GM23338 (cell line): ENCODE data around the gene CCDC39. TPM values are rescaled to one million over a fixed set of nuclear protein-coding genes. Genes with fewer than 3 reads are reported as not detected.

ENCODE experiments used
- ATAC-seq: fragments of 200-7000 bp; cut with Tn5 transposase; 3 replicates; pipeline ENCODE4 v1.9.1; 2020
- DNase-seq: peaks from one replicate; pipeline ENCODE4 v3.0.0-alpha.2; 2015; ENCODE audit warnings: low spot score
- H2AFZ ChIP-seq: fragments of 200-600 bp; sonication (generic); 2 replicates; pipeline ENCODE4 v1.8.0; 2016; ENCODE audit warnings: antibody characterized with exemption, mild to moderate bottlenecking, moderate library complexity
- H3F3A ChIP-seq: fragments of 200-600 bp; sonication (generic); replicated peaks from 2 replicates; pipeline ENCODE4 v1.8.0; 2017; ENCODE audit warnings: antibody characterized with exemption, mixed run types, low read depth
- H3K27ac ChIP-seq: fragments of 200-600 bp; sonication (generic); 2 replicates; pipeline ENCODE4 v1.6.1; 2016; ENCODE audit warnings: low read depth
- H3K27me3 ChIP-seq: fragments of 200-600 bp; sonication (generic); 2 replicates; pipeline ENCODE4 v1.8.0; 2016; ENCODE audit warnings: mild to moderate bottlenecking, mixed run types, moderate library complexity; ENCODE audit not compliant: insufficient read depth
- H3K36me3 ChIP-seq: fragments of 200-600 bp; sonication (generic); 2 replicates; pipeline ENCODE4 v1.8.0; 2016; ENCODE audit warnings: mild to moderate bottlenecking; ENCODE audit not compliant: insufficient read depth
- H3K4me1 ChIP-seq: fragments of 200-600 bp; sonication (generic); 2 replicates; pipeline ENCODE4 v1.8.0; 2016; ENCODE audit warnings: mild to moderate bottlenecking, moderate library complexity; ENCODE audit not compliant: insufficient read depth
- H3K4me2 ChIP-seq: fragments of 200-600 bp; sonication (generic); 2 replicates; pipeline ENCODE4 v1.7.1; 2017; ENCODE audit warnings: mixed run types
- H3K4me3 ChIP-seq: fragments of 200-600 bp; sonication (generic); 2 replicates; pipeline ENCODE4 v1.6.1; 2016; ENCODE audit warnings: mixed run types
- H3K79me2 ChIP-seq: fragments of 200-600 bp; sonication (generic); replicated peaks from 2 replicates; pipeline ENCODE4 v1.8.0; 2017; ENCODE audit warnings: mild to moderate bottlenecking; ENCODE audit not compliant: insufficient read depth
- H3K9me2 ChIP-seq: fragments of 200-600 bp; sonication (generic); 2 replicates; pipeline ENCODE4 v1.8.0; 2017; ENCODE audit not compliant: insufficient read depth
- H4K20me1 ChIP-seq: fragments of 200-600 bp; sonication (generic); replicated peaks from 2 replicates; pipeline ENCODE4 v1.8.0; 2017; ENCODE audit warnings: mild to moderate bottlenecking; ENCODE audit not compliant: insufficient read depth
- H3K27ac Mint-ChIP-seq: 2 replicates; pipeline ENCODE4 v1.8.0; 2020; ENCODE audit warnings: inconsistent platforms, mild to moderate bottlenecking, moderate library complexity, mixed read lengths
- H3K27me3 Mint-ChIP-seq: 3 replicates; pipeline ENCODE4 v1.8.0; 2022; ENCODE audit warnings: low read depth, mild to moderate bottlenecking, moderate library complexity, mixed read lengths, inconsistent platforms; ENCODE audit not compliant: insufficient read depth, poor library complexity
- H3K36me3 Mint-ChIP-seq: 3 replicates; pipeline ENCODE4 v1.8.0; 2021; ENCODE audit warnings: low read depth, mild to moderate bottlenecking, inconsistent platforms, moderate library complexity, mixed read lengths
- H3K4me1 Mint-ChIP-seq: 3 replicates; pipeline ENCODE4 v1.8.0; 2020; ENCODE audit warnings: mild to moderate bottlenecking, inconsistent platforms, mixed read lengths
- H3K4me3 Mint-ChIP-seq: 3 replicates; pipeline ENCODE4 v1.8.0; 2021; ENCODE audit warnings: moderate library complexity, mild to moderate bottlenecking, inconsistent platforms, mixed read lengths
- H3K9me3 Mint-ChIP-seq: 3 replicates; pipeline ENCODE4 v1.8.0; 2020; ENCODE audit warnings: moderate library complexity, mild to moderate bottlenecking, inconsistent platforms, mixed read lengths
- CREB1 ChIP-seq: fragments of 250-450 bp; sonication (Bioruptor Pico); IDR thresholded peaks from 2 replicates; pipeline ENCODE4 v1.5.0; 2020; ENCODE audit warnings: low read depth, mild to moderate bottlenecking, moderate library complexity
- EZH2 ChIP-seq: fragments of 200-600 bp; sonication (generic); IDR thresholded peaks from one replicate; pipeline ENCODE4 v1.8.0; 2017; ENCODE audit warnings: antibody characterized with exemption, mild to moderate bottlenecking, low read depth; ENCODE audit not compliant: unreplicated experiment
- EZH2phosphoT487 ChIP-seq: fragments of 200-600 bp; sonication (generic); IDR thresholded peaks from one replicate; pipeline ENCODE4 v1.8.1; 2018; ENCODE audit warnings: antibody characterized with exemption; ENCODE audit not compliant: unreplicated experiment
- JUNB ChIP-seq: IDR thresholded peaks from one replicate; pipeline ENCODE4 v1.6.1; 2016; ENCODE audit warnings: antibody characterized with exemption; ENCODE audit not compliant: unreplicated experiment
- NANOG ChIP-seq: IDR thresholded peaks from 2 replicates; pipeline ENCODE4 v1.6.1; 2016; ENCODE audit warnings: antibody characterized with exemption, borderline replicate concordance
- POLR2AphosphoS5 ChIP-seq: IDR thresholded peaks from 2 replicates; pipeline ENCODE4 v1.6.1; 2016; ENCODE audit warnings: antibody characterized with exemption, low read depth
- STAT1 ChIP-seq: IDR thresholded peaks from one replicate; pipeline ENCODE4 v1.6.1; 2016; ENCODE audit warnings: antibody characterized with exemption; ENCODE audit not compliant: unreplicated experiment
- ZNF114 ChIP-seq: fragments of 250-450 bp; sonication (Bioruptor Pico); IDR thresholded peaks from 2 replicates; pipeline ENCODE4 v1.5.0; 2020; ENCODE audit warnings: mild to moderate bottlenecking, moderate library complexity
- ZNF331 ChIP-seq: fragments of 250-450 bp; sonication (Bioruptor Pico); IDR thresholded peaks from 2 replicates; pipeline ENCODE4 v1.5.0; 2020; ENCODE audit warnings: low read depth, mild to moderate bottlenecking, moderate library complexity
- polyA plus RNA-seq: library from polyadenylated mRNA; unstranded; fragments of >200 nt; fragmentation: Nextera tagmentation; extraction: Ambion mirVana; gene quantifications from 2 replicates; pipeline ENCODE4 v1.2.1, GENCODE V29; 2016
- total RNA-seq: library from RNA; depleted of rRNA; stranded (reverse); fragments of >200 nt; shearing (Covaris generic); gene quantifications from 2 replicates; pipeline ENCODE4 v1.2.3, GENCODE V29; 2014
- TF ChIP-seq, protein P1 (sequence below): fragments of 250-450 bp; sonication (Bioruptor Pico); IDR thresholded peaks from 2 replicates; pipeline ENCODE4 v1.5.0; 2020; ENCODE audit warnings: mild to moderate bottlenecking, moderate library complexity
- TF ChIP-seq, protein P2 (sequence below): IDR thresholded peaks from 2 replicates; pipeline ENCODE4 v1.6.1; 2016; ENCODE audit warnings: antibody characterized with exemption
- TF ChIP-seq, protein P3 (sequence below), 2 experiments: fragments of 200-600 bp in 1 of 2; sonication (generic) in 1 of 2; conservative IDR thresholded peaks; 2 replicates each; pipeline versions ENCODE4 v1.5.1 to v1.6.1; 2016 to 2017; ENCODE audit warnings: antibody characterized with exemption in 2 of 2, low read depth in 2 of 2, mild to moderate bottlenecking in 2 of 2, moderate library complexity in 1 of 2
- TF ChIP-seq, protein P4 (sequence below): IDR thresholded peaks from one replicate; pipeline ENCODE4 v1.6.1; 2018; ENCODE audit warnings: antibody characterized with exemption; ENCODE audit not compliant: unreplicated experiment

Gene CCDC39
- total and polyA plus RNA-seq, 2 experiments from 2014 or later, result 0.52 to 2.6 TPM

DNA sequence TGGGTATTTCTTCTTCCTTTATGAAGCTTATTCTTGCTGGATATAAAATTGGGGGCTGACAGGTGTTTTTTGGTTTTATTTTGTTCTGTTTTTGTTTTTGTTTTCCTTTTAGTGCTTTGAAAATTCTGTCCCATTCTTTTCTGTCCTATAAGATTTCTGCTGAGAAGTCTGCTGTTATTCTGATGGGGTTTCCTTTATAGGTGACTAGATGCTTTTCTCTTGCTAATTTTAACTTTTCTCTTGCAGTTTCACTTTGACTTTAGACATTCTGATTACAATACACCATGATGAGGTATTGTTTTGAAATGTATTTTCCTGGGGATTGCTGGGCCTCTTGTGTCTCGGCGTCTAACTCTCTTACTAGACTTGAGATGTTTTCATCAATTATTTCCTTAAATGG, 54.6 kb downstream of the CCDC39 start:
- peak overlapping the region; percentile 48; the same call in 1 of the 2 replicates for H3K27ac Mint-ChIP-seq
- H3K9me3 Mint-ChIP-seq, result peaks cover 9% of the 10 kb centered on the region; the same call in 2 of the 3 replicates
- peaks cover 8% of the 10 kb centered on the region; the same call in 2 of the 3 replicates for H3K4me1 Mint-ChIP-seq
- no peaks in the 10 kb centered on the region for H3K27me3 Mint-ChIP-seq
- Histone ChIP-seq H3K4me1 (no peaks in the 10 kb centered on the region), H3K27me3 (no peaks in the 10 kb centered on the region), H3K27ac (no peak overlapping the region), H3K79me2 (no peaks in the 10 kb centered on the region), H3K4me2 (no peak overlapping the region), H3K36me3 (no peaks in the 10 kb centered on the region), H4K20me1 (no peaks in the 10 kb centered on the region), H3F3A (no peaks in the 10 kb centered on the region), H3K9me2 (no peaks in the 10 kb centered on the region), H3K4me3 (no peak overlapping the region), H2AFZ (no peak overlapping the region)
- TF ChIP-seq CREB1 (CRISPR knock-in tag) (no peak), ZNF114 (CRISPR knock-in tag) (no peak), EZH2phosphoT487 (no peak), ZNF331 (CRISPR knock-in tag) (no peak), JUNB (no peak), NANOG (no peak), STAT1 (no peak), POLR2AphosphoS5 (no peak), EZH2 (no peak)
- TF ChIP-seq, protein P1, sequence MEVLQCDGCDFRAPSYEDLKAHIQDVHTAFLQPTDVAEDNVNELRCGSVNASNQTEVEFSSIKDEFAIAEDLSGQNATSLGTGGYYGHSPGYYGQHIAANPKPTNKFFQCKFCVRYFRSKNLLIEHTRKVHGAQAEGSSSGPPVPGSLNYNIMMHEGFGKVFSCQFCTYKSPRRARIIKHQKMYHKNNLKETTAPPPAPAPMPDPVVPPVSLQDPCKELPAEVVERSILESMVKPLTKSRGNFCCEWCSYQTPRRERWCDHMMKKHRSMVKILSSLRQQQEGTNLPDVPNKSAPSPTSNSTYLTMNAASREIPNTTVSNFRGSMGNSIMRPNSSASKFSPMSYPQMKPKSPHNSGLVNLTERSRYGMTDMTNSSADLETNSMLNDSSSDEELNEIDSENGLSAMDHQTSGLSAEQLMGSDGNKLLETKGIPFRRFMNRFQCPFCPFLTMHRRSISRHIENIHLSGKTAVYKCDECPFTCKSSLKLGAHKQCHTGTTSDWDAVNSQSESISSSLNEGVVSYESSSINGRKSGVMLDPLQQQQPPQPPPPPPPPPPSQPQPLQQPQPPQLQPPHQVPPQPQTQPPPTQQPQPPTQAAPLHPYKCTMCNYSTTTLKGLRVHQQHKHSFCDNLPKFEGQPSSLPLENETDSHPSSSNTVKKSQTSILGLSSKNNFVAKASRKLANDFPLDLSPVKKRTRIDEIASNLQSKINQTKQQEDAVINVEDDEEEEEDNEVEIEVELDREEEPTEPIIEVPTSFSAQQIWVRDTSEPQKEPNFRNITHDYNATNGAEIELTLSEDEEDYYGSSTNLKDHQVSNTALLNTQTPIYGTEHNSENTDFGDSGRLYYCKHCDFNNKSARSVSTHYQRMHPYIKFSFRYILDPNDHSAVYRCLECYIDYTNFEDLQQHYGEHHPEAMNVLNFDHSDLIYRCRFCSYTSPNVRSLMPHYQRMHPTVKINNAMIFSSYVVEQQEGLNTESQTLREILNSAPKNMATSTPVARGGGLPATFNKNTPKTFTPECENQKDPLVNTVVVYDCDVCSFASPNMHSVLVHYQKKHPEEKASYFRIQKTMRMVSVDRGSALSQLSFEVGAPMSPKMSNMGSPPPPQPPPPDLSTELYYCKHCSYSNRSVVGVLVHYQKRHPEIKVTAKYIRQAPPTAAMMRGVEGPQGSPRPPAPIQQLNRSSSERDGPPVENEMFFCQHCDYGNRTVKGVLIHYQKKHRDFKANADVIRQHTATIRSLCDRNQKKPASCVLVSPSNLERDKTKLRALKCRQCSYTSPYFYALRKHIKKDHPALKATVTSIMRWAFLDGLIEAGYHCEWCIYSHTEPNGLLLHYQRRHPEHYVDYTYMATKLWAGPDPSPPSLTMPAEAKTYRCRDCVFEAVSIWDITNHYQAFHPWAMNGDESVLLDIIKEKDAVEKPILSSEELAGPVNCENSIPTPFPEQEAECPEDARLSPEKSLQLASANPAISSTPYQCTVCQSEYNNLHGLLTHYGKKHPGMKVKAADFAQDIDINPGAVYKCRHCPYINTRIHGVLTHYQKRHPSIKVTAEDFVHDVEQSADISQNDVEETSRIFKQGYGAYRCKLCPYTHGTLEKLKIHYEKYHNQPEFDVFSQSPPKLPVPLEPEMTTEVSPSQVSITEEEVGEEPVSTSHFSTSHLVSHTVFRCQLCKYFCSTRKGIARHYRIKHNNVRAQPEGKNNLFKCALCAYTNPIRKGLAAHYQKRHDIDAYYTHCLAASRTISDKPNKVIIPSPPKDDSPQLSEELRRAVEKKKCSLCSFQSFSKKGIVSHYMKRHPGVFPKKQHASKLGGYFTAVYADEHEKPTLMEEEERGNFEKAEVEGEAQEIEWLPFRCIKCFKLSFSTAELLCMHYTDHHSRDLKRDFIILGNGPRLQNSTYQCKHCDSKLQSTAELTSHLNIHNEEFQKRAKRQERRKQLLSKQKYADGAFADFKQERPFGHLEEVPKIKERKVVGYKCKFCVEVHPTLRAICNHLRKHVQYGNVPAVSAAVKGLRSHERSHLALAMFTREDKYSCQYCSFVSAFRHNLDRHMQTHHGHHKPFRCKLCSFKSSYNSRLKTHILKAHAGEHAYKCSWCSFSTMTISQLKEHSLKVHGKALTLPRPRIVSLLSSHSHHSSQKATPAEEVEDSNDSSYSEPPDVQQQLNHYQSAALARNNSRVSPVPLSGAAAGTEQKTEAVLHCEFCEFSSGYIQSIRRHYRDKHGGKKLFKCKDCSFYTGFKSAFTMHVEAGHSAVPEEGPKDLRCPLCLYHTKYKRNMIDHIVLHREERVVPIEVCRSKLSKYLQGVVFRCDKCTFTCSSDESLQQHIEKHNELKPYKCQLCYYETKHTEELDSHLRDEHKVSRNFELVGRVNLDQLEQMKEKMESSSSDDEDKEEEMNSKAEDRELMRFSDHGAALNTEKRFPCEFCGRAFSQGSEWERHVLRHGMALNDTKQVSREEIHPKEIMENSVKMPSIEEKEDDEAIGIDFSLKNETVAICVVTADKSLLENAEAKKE, result no peak
- TF ChIP-seq, protein P2, sequence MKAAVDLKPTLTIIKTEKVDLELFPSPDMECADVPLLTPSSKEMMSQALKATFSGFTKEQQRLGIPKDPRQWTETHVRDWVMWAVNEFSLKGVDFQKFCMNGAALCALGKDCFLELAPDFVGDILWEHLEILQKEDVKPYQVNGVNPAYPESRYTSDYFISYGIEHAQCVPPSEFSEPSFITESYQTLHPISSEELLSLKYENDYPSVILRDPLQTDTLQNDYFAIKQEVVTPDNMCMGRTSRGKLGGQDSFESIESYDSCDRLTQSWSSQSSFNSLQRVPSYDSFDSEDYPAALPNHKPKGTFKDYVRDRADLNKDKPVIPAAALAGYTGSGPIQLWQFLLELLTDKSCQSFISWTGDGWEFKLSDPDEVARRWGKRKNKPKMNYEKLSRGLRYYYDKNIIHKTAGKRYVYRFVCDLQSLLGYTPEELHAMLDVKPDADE, result no peak
- TF ChIP-seq, protein P3, sequence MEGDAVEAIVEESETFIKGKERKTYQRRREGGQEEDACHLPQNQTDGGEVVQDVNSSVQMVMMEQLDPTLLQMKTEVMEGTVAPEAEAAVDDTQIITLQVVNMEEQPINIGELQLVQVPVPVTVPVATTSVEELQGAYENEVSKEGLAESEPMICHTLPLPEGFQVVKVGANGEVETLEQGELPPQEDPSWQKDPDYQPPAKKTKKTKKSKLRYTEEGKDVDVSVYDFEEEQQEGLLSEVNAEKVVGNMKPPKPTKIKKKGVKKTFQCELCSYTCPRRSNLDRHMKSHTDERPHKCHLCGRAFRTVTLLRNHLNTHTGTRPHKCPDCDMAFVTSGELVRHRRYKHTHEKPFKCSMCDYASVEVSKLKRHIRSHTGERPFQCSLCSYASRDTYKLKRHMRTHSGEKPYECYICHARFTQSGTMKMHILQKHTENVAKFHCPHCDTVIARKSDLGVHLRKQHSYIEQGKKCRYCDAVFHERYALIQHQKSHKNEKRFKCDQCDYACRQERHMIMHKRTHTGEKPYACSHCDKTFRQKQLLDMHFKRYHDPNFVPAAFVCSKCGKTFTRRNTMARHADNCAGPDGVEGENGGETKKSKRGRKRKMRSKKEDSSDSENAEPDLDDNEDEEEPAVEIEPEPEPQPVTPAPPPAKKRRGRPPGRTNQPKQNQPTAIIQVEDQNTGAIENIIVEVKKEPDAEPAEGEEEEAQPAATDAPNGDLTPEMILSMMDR (conservative IDR thresholded peaks at IDR 0.05; ENCODE audit: low read depth in 2 of 2), result no peak
- TF ChIP-seq, protein P4, sequence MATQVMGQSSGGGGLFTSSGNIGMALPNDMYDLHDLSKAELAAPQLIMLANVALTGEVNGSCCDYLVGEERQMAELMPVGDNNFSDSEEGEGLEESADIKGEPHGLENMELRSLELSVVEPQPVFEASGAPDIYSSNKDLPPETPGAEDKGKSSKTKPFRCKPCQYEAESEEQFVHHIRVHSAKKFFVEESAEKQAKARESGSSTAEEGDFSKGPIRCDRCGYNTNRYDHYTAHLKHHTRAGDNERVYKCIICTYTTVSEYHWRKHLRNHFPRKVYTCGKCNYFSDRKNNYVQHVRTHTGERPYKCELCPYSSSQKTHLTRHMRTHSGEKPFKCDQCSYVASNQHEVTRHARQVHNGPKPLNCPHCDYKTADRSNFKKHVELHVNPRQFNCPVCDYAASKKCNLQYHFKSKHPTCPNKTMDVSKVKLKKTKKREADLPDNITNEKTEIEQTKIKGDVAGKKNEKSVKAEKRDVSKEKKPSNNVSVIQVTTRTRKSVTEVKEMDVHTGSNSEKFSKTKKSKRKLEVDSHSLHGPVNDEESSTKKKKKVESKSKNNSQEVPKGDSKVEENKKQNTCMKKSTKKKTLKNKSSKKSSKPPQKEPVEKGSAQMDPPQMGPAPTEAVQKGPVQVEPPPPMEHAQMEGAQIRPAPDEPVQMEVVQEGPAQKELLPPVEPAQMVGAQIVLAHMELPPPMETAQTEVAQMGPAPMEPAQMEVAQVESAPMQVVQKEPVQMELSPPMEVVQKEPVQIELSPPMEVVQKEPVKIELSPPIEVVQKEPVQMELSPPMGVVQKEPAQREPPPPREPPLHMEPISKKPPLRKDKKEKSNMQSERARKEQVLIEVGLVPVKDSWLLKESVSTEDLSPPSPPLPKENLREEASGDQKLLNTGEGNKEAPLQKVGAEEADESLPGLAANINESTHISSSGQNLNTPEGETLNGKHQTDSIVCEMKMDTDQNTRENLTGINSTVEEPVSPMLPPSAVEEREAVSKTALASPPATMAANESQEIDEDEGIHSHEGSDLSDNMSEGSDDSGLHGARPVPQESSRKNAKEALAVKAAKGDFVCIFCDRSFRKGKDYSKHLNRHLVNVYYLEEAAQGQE, result no peak
- H3K4me3 Mint-ChIP-seq, result no peak overlapping the region
- peaks cover 19% of the 10 kb centered on the region for H3K36me3 Mint-ChIP-seq
- ATAC-seq (no peak), DNase-seq (peak; percentile 13)
